AG04449 (cell line): ENCODE measurements around the gene CRYBG1.

Experiments
- CTCF ChIA-PET: fragments of 350-600 bp; formaldehyde crosslinking; extraction: SDS; loops from one replicate; lab custom pipeline; 2021; ENCODE audit warnings: antibody characterized with exemption; lab: Yijun Ruan, JAX
- POLR2A ChIA-PET: fragments of 400-600, 350-600 bp; formaldehyde crosslinking; extraction: SDS; loops from one replicate; lab custom pipeline; 2020; ENCODE audit warnings: antibody characterized with exemption, inconsistent platforms; lab: Yijun Ruan, JAX
- DNase-seq: peaks from one replicate; pipeline ENCODE4 v3.0.0-alpha.2; 2010; ENCODE audit warnings: low read depth, low spot score
- H3K4me3 ChIP-seq: 2 replicates; pipeline ENCODE4 v1.5.1; 2011; ENCODE audit warnings: low read depth, mild to moderate bottlenecking, control low read depth, low read length
- CTCF ChIP-seq: IDR thresholded peaks from one replicate; pipeline ENCODE4 v1.5.1; 2011; ENCODE audit warnings: mild to moderate bottlenecking, moderate library complexity, low read length, control low read depth, inconsistent platforms; ENCODE audit not compliant: insufficient read depth; ENCODE audit errors: missing control alignments

Gene CRYBG1

GRCh38 chr6:106536851-106537250 lies 176.3 kb downstream of the CRYBG1 start:
- no peak for DNase-seq
- H3K4me3 ChIP-seq: no peak overlapping the region
- TF ChIP-seq CTCF: no peak
- ChIA-PET CTCF (no interaction called here), POLR2A (interaction anchor here (0.6 kb wide), 1 partner anchor 112 kb away, joined by 4 read pairs; no protein-coding TSS in a partner anchor)

- ChIA-PET CTCF (interaction anchor here (0.9 kb wide), 1 partner anchor 29 kb away, joined by 3 read pairs; no protein-coding TSS in a partner anchor), POLR2A (no interaction called here)
- DNase-seq: no peak
- no peak overlapping the region for H3K4me3 ChIP-seq
- TF ChIP-seq CTCF: no peak
Observed at GRCh38 chr6:106537662-106538061, 177.1 kb downstream of the CRYBG1 start.

GRCh38 chr6:106538145-106538544 lies 177.6 kb downstream of the CRYBG1 start:
- no peak for TF ChIP-seq CTCF
- H3K4me3 ChIP-seq: no peak overlapping the region
- DNase-seq: no peak
- CTCF ChIA-PET: interaction anchor here (0.8 to 0.9 kb wide), 2 partner anchors 26 to 28 kb away, joined by 3 read pairs; no protein-coding TSS in a partner anchor
- POLR2A ChIA-PET: no interaction called here

GRCh38 chr6:106539936-106540335 lies 179.4 kb downstream of the CRYBG1 start:
- no peak for DNase-seq
- H3K4me3 ChIP-seq: no peak overlapping the region
- ChIA-PET CTCF (interaction anchor here (2.0 to 2.8 kb wide), 2 partner anchors 18 to 27 kb away, joined by 4 to 12 read pairs; no protein-coding TSS in a partner anchor), POLR2A (interaction anchor here (1.0 kb wide), 1 partner anchor 10 kb away, joined by 3 read pairs; no protein-coding TSS in a partner anchor)
- no peak for TF ChIP-seq CTCF

- POLR2A ChIA-PET: interaction anchor here (0.6 to 1.0 kb wide), 2 partner anchors 10 to 77 kb away, joined by 3 read pairs; no protein-coding TSS in a partner anchor
- no peak overlapping the region for H3K4me3 ChIP-seq
- DNase-seq: no peak
- TF ChIP-seq CTCF: no peak
- CTCF ChIA-PET: interaction anchor here (2.0 to 2.8 kb wide), 2 partner anchors 18 to 26 kb away, joined by 4 to 12 read pairs; no protein-coding TSS in a partner anchor
Observed at GRCh38 chr6:106540432-106540831, 179.9 kb downstream of the CRYBG1 start.

GRCh38 chr6:106540907-106541306 lies 180.4 kb downstream of the CRYBG1 start:
- POLR2A ChIA-PET: interaction anchor here (0.6 kb wide), 1 partner anchor 78 kb away, joined by 3 read pairs; no protein-coding TSS in a partner anchor

More at GRCh38 chr6:106540907-106541306, 180.4 kb downstream of the CRYBG1 start:
- TF ChIP-seq CTCF: no peak
- CTCF ChIA-PET: interaction anchor here (2.0 to 2.8 kb wide), 2 partner anchors 19 to 26 kb away, joined by 4 to 12 read pairs; no protein-coding TSS in a partner anchor
- H3K4me3 ChIP-seq: no peak overlapping the region
- no peak for DNase-seq
